ENCODE data around the gene KRT39. TPM values are rescaled to one million over a fixed set of nuclear protein-coding genes. Genes with fewer than 3 reads are reported as not detected.

Gene KRT39
- polyA plus RNA-seq, 3 donors from 2014 or later = not detected

GRCh38 chr17:40997361-40997760 lies 30.6 kb upstream of the KRT39 start:
- no peaks in the 10 kb centered on the region for H3K36me3 Mint-ChIP-seq
- H3K27me3 Mint-ChIP-seq (ENCODE audit: low read depth in 3 of 3) = peaks cover 8 to 26% (median 18%) of the 10 kb centered on the region in 3 donors
- H3K9me3 Mint-ChIP-seq = peaks cover 0 to 5% (median 0%) of the 10 kb centered on the region in 6 donors
- no peak overlapping the region for H3K4me3 Mint-ChIP-seq
- no peak for DNase-seq
- no peak overlapping the region for H3K27ac Mint-ChIP-seq
- H3K4me1 Mint-ChIP-seq = no peaks in the 10 kb centered on the region

- Mint-ChIP-seq H3K9me3 (peaks cover 0 to 5% (median 0%) of the 10 kb centered on the region in 6 donors), H3K36me3 (no peaks in the 10 kb centered on the region), H3K4me1 (no peaks in the 10 kb centered on the region), H3K4me3 (no peak overlapping the region), H3K27me3 (ENCODE audit: low read depth in 3 of 3) (peaks cover 8 to 25% (median 18%) of the 10 kb centered on the region in 3 donors), H3K27ac (no peak overlapping the region)
- DNase-seq = no peak
Observed at GRCh38 chr17:40996829-40997228, 30.1 kb upstream of the KRT39 start.

- Mint-ChIP-seq H3K4me3 (no peak overlapping the region), H3K27me3 (ENCODE audit: low read depth in 3 of 3) (peaks cover 8 to 22% (median 15%) of the 10 kb centered on the region in 3 donors), H3K4me1 (no peaks in the 10 kb centered on the region), H3K36me3 (no peaks in the 10 kb centered on the region), H3K9me3 (peaks cover 0 to 5% (median 0%) of the 10 kb centered on the region in 6 donors), H3K27ac (no peak overlapping the region)
- DNase-seq = no peak
Observed at GRCh38 chr17:40995116-40995515, 28.4 kb upstream of the KRT39 start.

- Mint-ChIP-seq H3K27me3 (ENCODE audit: low read depth in 3 of 3) (peaks cover 8 to 18% (median 15%) of the 10 kb centered on the region in 3 donors), H3K27ac (no peak within 1 kb of the TSS), H3K36me3 (no peaks in the 10 kb centered on the region), H3K4me3 (no peak within 1 kb of the TSS), H3K9me3 (peaks cover 0 to 2% (median 0%) of the 10 kb centered on the region in 6 donors), H3K4me1 (no peaks in the 10 kb centered on the region)
- DNase-seq = no peak
Observed at GRCh38 chr17:40993839-40994238, 27.1 kb upstream of the KRT39 start, which contains the start of gene KRTAP3-3. Gene KRTAP3-3, minus strand, starts transcription at chr17:40994164. Its CDS starts 67 bp downstream, at chr17:40994097.

GRCh38 chr17:40993084-40993483 lies 26.3 kb upstream of the KRT39 start:
- Mint-ChIP-seq H3K4me3 (no peak overlapping the region), H3K27ac (no peak overlapping the region), H3K36me3 (no peaks in the 10 kb centered on the region), H3K27me3 (ENCODE audit: low read depth in 3 of 3) (peaks cover 8 to 16% (median 14%) of the 10 kb centered on the region in 3 donors), H3K4me1 (no peaks in the 10 kb centered on the region), H3K9me3 (no peaks in the 10 kb centered on the region)
- DNase-seq = no peak

GRCh38 chr17:40992666-40993065 lies 25.9 kb upstream of the KRT39 start:
- Mint-ChIP-seq H3K4me3 (no peak overlapping the region), H3K4me1 (no peaks in the 10 kb centered on the region), H3K27ac (no peak overlapping the region), H3K27me3 (ENCODE audit: low read depth in 3 of 3) (peaks cover 8 to 16% (median 12%) of the 10 kb centered on the region in 3 donors), H3K36me3 (no peaks in the 10 kb centered on the region), H3K9me3 (no peaks in the 10 kb centered on the region)
- no peak for DNase-seq

GRCh38 chr17:40986920-40987319 lies 20.2 kb upstream of the KRT39 start:
- Mint-ChIP-seq H3K27ac (no peak overlapping the region), H3K4me1 (no peaks in the 10 kb centered on the region), H3K4me3 (no peak overlapping the region), H3K27me3 (ENCODE audit: low read depth in 3 of 3) (peaks cover 0 to 2% (median 2%) of the 10 kb centered on the region in 3 donors), H3K36me3 (no peaks in the 10 kb centered on the region), H3K9me3 (no peaks in the 10 kb centered on the region)
- no peak for DNase-seq

- Mint-ChIP-seq H3K27ac (no peak within 1 kb of the TSS), H3K4me1 (no peaks in the 10 kb centered on the region), H3K9me3 (no peaks in the 10 kb centered on the region), H3K27me3 (ENCODE audit: low read depth in 3 of 3) (peaks cover 0 to 4% (median 4%) of the 10 kb centered on the region in 3 donors), H3K4me3 (no peak within 1 kb of the TSS), H3K36me3 (no peaks in the 10 kb centered on the region)
- DNase-seq = no peak
Observed at GRCh38 chr17:40984226-40984625, 17.5 kb upstream of the KRT39 start, which contains the start of gene KRT40. Gene KRT40, minus strand, starts transcription at chr17:40984326. Its CDS starts 53 bp downstream, at chr17:40984273.

- H3K4me3 Mint-ChIP-seq = no peak overlapping the region
- H3K27ac Mint-ChIP-seq = no peak overlapping the region
Observed at GRCh38 chr17:40981115-40981514, 14.4 kb upstream of the KRT39 start.

GRCh38 chr17:40980596-40980995 lies 13.8 kb upstream of the KRT39 start:
- no peak overlapping the region for H3K27ac Mint-ChIP-seq
- DNase-seq = no peak
- H3K27me3 Mint-ChIP-seq (ENCODE audit: low read depth in 3 of 3) = peaks cover 0 to 10% (median 7%) of the 10 kb centered on the region in 3 donors
- no peaks in the 10 kb centered on the region for H3K9me3 Mint-ChIP-seq
- H3K36me3 Mint-ChIP-seq = no peaks in the 10 kb centered on the region
- H3K4me1 Mint-ChIP-seq = no peaks in the 10 kb centered on the region
- no peak overlapping the region for H3K4me3 Mint-ChIP-seq

More at GRCh38 chr17:40981115-40981514, 14.4 kb upstream of the KRT39 start:
- Mint-ChIP-seq H3K27me3 (ENCODE audit: low read depth in 3 of 3) (peaks cover 0 to 10% (median 2%) of the 10 kb centered on the region in 3 donors), H3K9me3 (no peaks in the 10 kb centered on the region), H3K36me3 (no peaks in the 10 kb centered on the region), H3K4me1 (no peaks in the 10 kb centered on the region)
- DNase-seq = no peak

- Mint-ChIP-seq H3K4me1 (no peaks in the 10 kb centered on the region), H3K36me3 (no peaks in the 10 kb centered on the region), H3K9me3 (no peaks in the 10 kb centered on the region), H3K4me3 (no peak overlapping the region), H3K27me3 (ENCODE audit: low read depth in 3 of 3) (peaks cover 4 to 14% (median 8%) of the 10 kb centered on the region in 3 donors), H3K27ac (no peak overlapping the region)
- no peak for DNase-seq
Observed at GRCh38 chr17:40980117-40980516, 13.4 kb upstream of the KRT39 start.

GRCh38 chr17:40978575-40979151 lies 11.9 kb upstream of the KRT39 start:
- Mint-ChIP-seq H3K36me3 (no peaks in the 10 kb centered on the region), H3K4me1 (no peaks in the 10 kb centered on the region), H3K27ac (no peak overlapping the region), H3K9me3 (no peaks in the 10 kb centered on the region), H3K27me3 (ENCODE audit: low read depth in 3 of 3) (peaks cover 5 to 16% (median 9%) of the 10 kb centered on the region in 3 donors), H3K4me3 (no peak overlapping the region)
- DNase-seq = no peak

- H3K9me3 Mint-ChIP-seq = peaks cover 0 to 2% (median 0%) of the 10 kb centered on the region in 6 donors
- H3K4me3 Mint-ChIP-seq = no peak overlapping the region
- H3K27me3 Mint-ChIP-seq (ENCODE audit: low read depth in 3 of 3) = peaks cover 5 to 13% (median 12%) of the 10 kb centered on the region in 3 donors
- no peaks in the 10 kb centered on the region for H3K4me1 Mint-ChIP-seq
- no peak for DNase-seq
- no peaks in the 10 kb centered on the region for H3K36me3 Mint-ChIP-seq
- H3K27ac Mint-ChIP-seq = no peak overlapping the region
Observed at GRCh38 chr17:40975516-40975915, 8.8 kb upstream of the KRT39 start.

GRCh38 chr17:40974366-40974765 lies 7.6 kb upstream of the KRT39 start:
- DNase-seq = no peak
- H3K36me3 Mint-ChIP-seq = no peaks in the 10 kb centered on the region
- no peak overlapping the region for H3K4me3 Mint-ChIP-seq
- no peak overlapping the region for H3K27ac Mint-ChIP-seq
- H3K27me3 Mint-ChIP-seq (ENCODE audit: low read depth in 3 of 3) = peaks cover 5 to 17% (median 15%) of the 10 kb centered on the region in 3 donors
- no peaks in the 10 kb centered on the region for H3K4me1 Mint-ChIP-seq
- H3K9me3 Mint-ChIP-seq = peaks cover 0 to 2% (median 0%) of the 10 kb centered on the region in 6 donors

- no peak overlapping the region for H3K27ac Mint-ChIP-seq
- no peaks in the 10 kb centered on the region for H3K36me3 Mint-ChIP-seq
- DNase-seq = no peak
- peaks cover 4 to 15% (median 6%) of the 10 kb centered on the region in 3 donors for H3K27me3 Mint-ChIP-seq (ENCODE audit: low read depth in 3 of 3)
- H3K4me3 Mint-ChIP-seq = no peak overlapping the region
- peaks cover 0 to 3% (median 0%) of the 10 kb centered on the region in 6 donors for H3K9me3 Mint-ChIP-seq
- no peaks in the 10 kb centered on the region for H3K4me1 Mint-ChIP-seq
Observed at GRCh38 chr17:40967582-40967981, 834 bp upstream of the KRT39 start.

Data from immature natural killer cell (primary cell).